Hepatocyte (in vitro differentiated cells): ENCODE results near the gene UTF1.

Source experiments
- EZH2phosphoT487 ChIP-seq: fragments of 200-600 bp; sonication (generic); IDR thresholded peaks from one replicate; pipeline ENCODE4 v1.6.1; 2018; ENCODE audit warnings: antibody characterized with exemption, mild to moderate bottlenecking, low read depth, moderate library complexity; ENCODE audit not compliant: unreplicated experiment, severe bottlenecking
- TF ChIP-seq, protein P1 (sequence below): fragments of 200-600 bp; sonication (generic); IDR thresholded peaks from 2 replicates; pipeline ENCODE4 v1.5.1; 2016; ENCODE audit warnings: antibody characterized with exemption, mild to moderate bottlenecking; ENCODE audit not compliant: poor library complexity

- TF ChIP-seq, protein P1, sequence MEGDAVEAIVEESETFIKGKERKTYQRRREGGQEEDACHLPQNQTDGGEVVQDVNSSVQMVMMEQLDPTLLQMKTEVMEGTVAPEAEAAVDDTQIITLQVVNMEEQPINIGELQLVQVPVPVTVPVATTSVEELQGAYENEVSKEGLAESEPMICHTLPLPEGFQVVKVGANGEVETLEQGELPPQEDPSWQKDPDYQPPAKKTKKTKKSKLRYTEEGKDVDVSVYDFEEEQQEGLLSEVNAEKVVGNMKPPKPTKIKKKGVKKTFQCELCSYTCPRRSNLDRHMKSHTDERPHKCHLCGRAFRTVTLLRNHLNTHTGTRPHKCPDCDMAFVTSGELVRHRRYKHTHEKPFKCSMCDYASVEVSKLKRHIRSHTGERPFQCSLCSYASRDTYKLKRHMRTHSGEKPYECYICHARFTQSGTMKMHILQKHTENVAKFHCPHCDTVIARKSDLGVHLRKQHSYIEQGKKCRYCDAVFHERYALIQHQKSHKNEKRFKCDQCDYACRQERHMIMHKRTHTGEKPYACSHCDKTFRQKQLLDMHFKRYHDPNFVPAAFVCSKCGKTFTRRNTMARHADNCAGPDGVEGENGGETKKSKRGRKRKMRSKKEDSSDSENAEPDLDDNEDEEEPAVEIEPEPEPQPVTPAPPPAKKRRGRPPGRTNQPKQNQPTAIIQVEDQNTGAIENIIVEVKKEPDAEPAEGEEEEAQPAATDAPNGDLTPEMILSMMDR: no peak
- no peak for TF ChIP-seq EZH2phosphoT487
Measured at GRCh38 chr10:133249975-133250754, 20.1 kb downstream of the UTF1 start.
